Vagina (tissue), 2 donors: ENCODE data around the gene PTGDR. TPM values are rescaled to one million over a fixed set of nuclear protein-coding genes. Genes with fewer than 3 reads are reported as not detected.

Experiments
- DNase-seq, 2 donors: peaks; one replicate each; pipeline ENCODE4 v3.0.0-alpha.2; 2017; ENCODE audit errors: extremely low spot score in 2 of 2
- H3K27ac ChIP-seq: fragments of 200-600 bp; sonication (generic); one replicate; pipeline ENCODE4 v1.5.1; 2019
- H3K27me3 ChIP-seq: fragments of 200-600 bp; sonication (generic); one replicate; pipeline ENCODE4 v1.5.1; 2019
- H3K36me3 ChIP-seq, 2 donors: fragments of 200-600 bp; sonication (generic); one replicate each; pipeline ENCODE4 v1.5.1; 2017 to 2019
- H3K4me1 ChIP-seq: fragments of 200-600 bp; sonication (generic); one replicate; pipeline ENCODE4 v1.5.1; 2019
- H3K4me3 ChIP-seq, 2 donors: fragments of 200-600 bp; sonication (generic); 1 replicate in 1 of 2; 2 replicates in 1 of 2; pipeline ENCODE4 v1.5.1; 2016 to 2019
- H3K9me3 ChIP-seq: fragments of 200-600 bp; sonication (generic); one replicate; pipeline ENCODE4 v1.5.1; 2019
- POLR2A ChIP-seq, 2 donors: fragments of 450-650 bp; IDR thresholded peaks; one replicate each; pipeline ENCODE4 v1.6.1; 2017; ENCODE audit warnings: antibody characterized with exemption in 2 of 2, mild to moderate bottlenecking in 2 of 2, moderate library complexity in 2 of 2
- POLR2AphosphoS5 ChIP-seq, 2 donors: sonication (generic); formaldehyde crosslinking; IDR thresholded peaks; one replicate each; pipeline ENCODE4 v1.9.0; 2017; ENCODE audit warnings: antibody characterized with exemption in 2 of 2, mild to moderate bottlenecking in 2 of 2, low read depth in 1 of 2; ENCODE audit not compliant: insufficient read depth in 1 of 2
- intact Hi-C: fragments of 100-400 bp; cut with DNase I; formaldehyde crosslinking; loops from one replicate; pipeline ENCODE4 v1.15.1; 2023
- total RNA-seq: library from RNA; depleted of rRNA; stranded (reverse); fragments of >200 nt; gene quantifications from one replicate; pipeline ENCODE4 v1.2.3, GENCODE V29; 2016
- TF ChIP-seq, protein P1 (sequence below), 3 experiments: fragments of 450-650 bp in 2 of 3; fragments of 200-600 bp in 1 of 3; sonication (generic) in 1 of 3; IDR thresholded peaks; one replicate each; pipeline ENCODE4 v1.5.1; 2017 to 2019; ENCODE audit warnings: antibody characterized with exemption in 3 of 3, mild to moderate bottlenecking in 2 of 3, moderate library complexity in 2 of 3

PTGDR gene
- total RNA-seq, 1 donor from 2014 or later, result 1.2 TPM

DNA sequence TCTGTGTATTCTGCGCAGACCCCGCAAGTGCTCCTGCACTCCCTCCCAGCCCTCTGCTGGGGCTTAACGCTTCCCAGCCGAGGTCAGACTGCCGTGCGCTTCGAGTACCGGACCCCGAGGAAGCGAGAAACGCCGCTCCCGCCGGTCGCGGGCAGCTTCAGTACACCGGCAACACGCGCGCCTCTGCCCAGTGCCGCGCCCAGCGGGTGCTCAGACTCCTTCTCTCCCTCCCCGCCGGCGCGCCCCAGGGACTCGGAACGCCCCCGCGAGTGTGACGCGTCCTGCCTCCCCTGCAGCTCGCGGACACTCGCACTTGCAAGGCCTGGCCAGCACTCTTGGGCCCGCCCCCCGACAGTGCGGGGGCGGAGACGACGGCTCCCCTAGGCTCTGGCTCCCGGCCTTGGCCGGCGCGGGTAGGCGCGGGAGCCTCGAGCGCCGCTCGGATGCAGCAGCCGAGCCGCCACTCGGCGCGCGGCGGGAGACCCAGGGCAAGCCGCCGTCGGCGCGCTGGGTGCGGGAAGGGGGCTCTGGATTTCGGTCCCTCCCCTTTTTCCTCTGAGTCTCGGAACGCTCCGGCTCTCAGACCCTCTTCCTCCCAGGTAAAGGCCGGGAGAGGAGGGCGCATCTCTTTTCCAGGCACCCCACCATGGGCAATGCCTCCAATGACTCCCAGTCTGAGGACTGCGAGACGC lies 46.6 kb downstream of the PTGDR start, which contains the start of gene PTGER2:
PTGER2 (plus strand) TSS at position 410 of the 692 bp plus-strand sequence; CDS start at position 647, 237 bp downstream.
- H3K9me3 ChIP-seq, result no peaks in the 10 kb centered on the region
- no peaks in the 10 kb centered on the region for H3K27me3 ChIP-seq
- TF ChIP-seq POLR2A (IDR thresholded peaks at IDR 0.05) (peak in 1 of 2 donors; percentile 12), POLR2AphosphoS5 (IDR thresholded peaks at IDR 0.05; ENCODE audit: insufficient read depth in 1 of 2, low read depth in 1 of 2) (peak in 1 of 2 donors; percentile 83)
- TF ChIP-seq, protein P1, sequence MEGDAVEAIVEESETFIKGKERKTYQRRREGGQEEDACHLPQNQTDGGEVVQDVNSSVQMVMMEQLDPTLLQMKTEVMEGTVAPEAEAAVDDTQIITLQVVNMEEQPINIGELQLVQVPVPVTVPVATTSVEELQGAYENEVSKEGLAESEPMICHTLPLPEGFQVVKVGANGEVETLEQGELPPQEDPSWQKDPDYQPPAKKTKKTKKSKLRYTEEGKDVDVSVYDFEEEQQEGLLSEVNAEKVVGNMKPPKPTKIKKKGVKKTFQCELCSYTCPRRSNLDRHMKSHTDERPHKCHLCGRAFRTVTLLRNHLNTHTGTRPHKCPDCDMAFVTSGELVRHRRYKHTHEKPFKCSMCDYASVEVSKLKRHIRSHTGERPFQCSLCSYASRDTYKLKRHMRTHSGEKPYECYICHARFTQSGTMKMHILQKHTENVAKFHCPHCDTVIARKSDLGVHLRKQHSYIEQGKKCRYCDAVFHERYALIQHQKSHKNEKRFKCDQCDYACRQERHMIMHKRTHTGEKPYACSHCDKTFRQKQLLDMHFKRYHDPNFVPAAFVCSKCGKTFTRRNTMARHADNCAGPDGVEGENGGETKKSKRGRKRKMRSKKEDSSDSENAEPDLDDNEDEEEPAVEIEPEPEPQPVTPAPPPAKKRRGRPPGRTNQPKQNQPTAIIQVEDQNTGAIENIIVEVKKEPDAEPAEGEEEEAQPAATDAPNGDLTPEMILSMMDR (IDR thresholded peaks at IDR 0.05), result peak in 1 of 3 experiments; percentile 6
- peaks cover 35% of the 10 kb centered on the region for H3K4me1 ChIP-seq
- H3K4me3 ChIP-seq, result peak within 1 kb of the TSS; percentile 53 to 74
- DNase-seq, result no peak
- intact Hi-C loops, result no loop called here
- H3K36me3 ChIP-seq, result no peaks in the 10 kb centered on the region
- H3K27ac ChIP-seq, result peak within 1 kb of the TSS; percentile 75

DNA sequence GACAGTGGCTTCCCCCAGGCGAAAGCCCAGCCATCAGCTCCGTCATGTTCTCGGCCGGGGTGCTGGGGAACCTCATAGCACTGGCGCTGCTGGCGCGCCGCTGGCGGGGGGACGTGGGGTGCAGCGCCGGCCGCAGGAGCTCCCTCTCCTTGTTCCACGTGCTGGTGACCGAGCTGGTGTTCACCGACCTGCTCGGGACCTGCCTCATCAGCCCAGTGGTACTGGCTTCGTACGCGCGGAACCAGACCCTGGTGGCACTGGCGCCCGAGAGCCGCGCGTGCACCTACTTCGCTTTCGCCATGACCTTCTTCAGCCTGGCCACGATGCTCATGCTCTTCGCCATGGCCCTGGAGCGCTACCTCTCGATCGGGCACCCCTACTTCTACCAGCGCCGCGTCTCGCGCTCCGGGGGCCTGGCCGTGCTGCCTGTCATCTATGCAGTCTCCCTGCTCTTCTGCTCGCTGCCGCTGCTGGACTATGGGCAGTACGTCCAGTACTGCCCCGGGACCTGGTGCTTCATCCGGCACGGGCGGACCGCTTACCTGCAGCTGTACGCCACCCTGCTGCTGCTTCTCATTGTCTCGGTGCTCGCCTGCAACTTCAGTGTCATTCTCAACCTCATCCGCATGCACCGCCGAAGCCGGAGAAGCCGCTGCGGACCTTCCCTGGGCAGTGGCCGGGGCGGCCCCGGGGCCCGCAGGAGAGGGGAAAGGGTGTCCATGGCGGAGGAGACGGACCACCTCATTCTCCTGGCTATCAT lies 47.3 kb downstream of the PTGDR start:
- no peak for DNase-seq
- intact Hi-C loops, result no loop called here
- Histone ChIP-seq H3K36me3 (no peaks in the 10 kb centered on the region), H3K9me3 (no peaks in the 10 kb centered on the region), H3K4me3 (peak overlapping the region; percentile 53 to 74), H3K27ac (peak overlapping the region; percentile 75), H3K4me1 (peaks cover 35% of the 10 kb centered on the region), H3K27me3 (no peaks in the 10 kb centered on the region)
- peak in 1 of 2 donors; percentile 12 for TF ChIP-seq POLR2AphosphoS5 (IDR thresholded peaks at IDR 0.05; ENCODE audit: insufficient read depth in 1 of 2, low read depth in 1 of 2)
- TF ChIP-seq, protein P1 (IDR thresholded peaks at IDR 0.05), result no peak
- no peak for TF ChIP-seq POLR2A (IDR thresholded peaks at IDR 0.05)

DNA sequence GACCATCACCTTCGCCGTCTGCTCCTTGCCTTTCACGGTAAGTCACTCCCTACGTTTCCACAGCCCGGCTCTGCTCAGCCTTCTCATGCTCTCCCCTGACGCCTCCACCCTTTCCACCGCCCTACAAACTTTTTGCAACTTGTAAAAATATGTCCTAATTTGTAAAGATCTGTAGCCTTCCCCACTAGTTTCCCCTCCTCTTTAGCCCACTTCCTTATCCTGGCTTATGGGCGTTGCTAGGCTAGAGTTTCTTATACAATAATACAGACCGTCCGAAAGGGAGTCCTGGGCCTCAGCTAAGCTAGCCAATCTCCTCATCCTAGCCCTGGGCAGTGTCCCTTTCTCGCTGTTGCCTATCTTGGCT lies 47.8 kb downstream of the PTGDR start:
- DNase-seq, result no peak
- Histone ChIP-seq H3K27me3 (no peaks in the 10 kb centered on the region), H3K4me1 (peaks cover 35% of the 10 kb centered on the region), H3K27ac (peak overlapping the region; percentile 75), H3K9me3 (no peaks in the 10 kb centered on the region), H3K4me3 (peak overlapping the region; percentile 53 to 74), H3K36me3 (no peaks in the 10 kb centered on the region)
- TF ChIP-seq POLR2A (IDR thresholded peaks at IDR 0.05) (no peak), POLR2AphosphoS5 (IDR thresholded peaks at IDR 0.05; ENCODE audit: insufficient read depth in 1 of 2, low read depth in 1 of 2) (no peak)
- TF ChIP-seq, protein P1 (IDR thresholded peaks at IDR 0.05), result no peak
- intact Hi-C loops, result no loop called here

DNA sequence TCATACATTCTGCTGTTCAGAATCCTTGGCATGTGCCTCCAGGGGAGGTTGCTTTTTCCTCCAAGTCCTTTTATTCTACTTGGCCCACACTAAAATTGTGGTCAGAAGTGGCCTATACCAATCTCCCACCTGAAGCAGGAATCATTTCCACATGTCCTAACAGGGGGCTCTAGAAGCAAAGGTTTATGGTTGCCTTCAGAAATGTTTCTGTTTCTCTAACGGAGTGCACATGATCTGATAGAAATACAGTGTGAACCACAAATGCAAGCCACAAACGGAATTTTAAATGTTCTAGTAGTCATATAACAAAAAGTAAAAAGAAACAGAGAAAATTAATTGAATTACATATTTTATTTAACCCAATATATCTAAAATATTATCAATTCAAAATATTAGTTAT lies 50.6 kb downstream of the PTGDR start:
- no peak overlapping the region for H3K27ac ChIP-seq
- intact Hi-C loops, result no loop called here
- DNase-seq, result no peak
- H3K9me3 ChIP-seq, result no peaks in the 10 kb centered on the region
- H3K4me1 ChIP-seq, result peaks cover 19% of the 10 kb centered on the region
- H3K27me3 ChIP-seq, result no peaks in the 10 kb centered on the region
- H3K36me3 ChIP-seq, result no peaks in the 10 kb centered on the region
- no peak overlapping the region for H3K4me3 ChIP-seq
- TF ChIP-seq POLR2A (IDR thresholded peaks at IDR 0.05) (no peak), POLR2AphosphoS5 (IDR thresholded peaks at IDR 0.05; ENCODE audit: insufficient read depth in 1 of 2, low read depth in 1 of 2) (no peak)
- TF ChIP-seq, protein P1 (IDR thresholded peaks at IDR 0.05), result no peak
